HFF-Myc (cell line): ENCODE measurements around the gene PSAPL1.

Source experiments
- DNase-seq: peaks from one replicate; pipeline ENCODE4 v3.0.0-alpha.2; 2011; ENCODE audit warnings: low read depth; ENCODE audit errors: extremely low read depth
- H3K4me3 ChIP-seq: replicated peaks from 2 replicates; pipeline ENCODE4 v1.5.1; 2011; ENCODE audit warnings: low read depth, mild to moderate bottlenecking, control low read depth, low read length
- TF ChIP-seq, protein P1 (sequence below): IDR thresholded peaks from 2 replicates; pipeline ENCODE4 v1.5.1; 2012; ENCODE audit warnings: mild to moderate bottlenecking, low read depth, low read length, control low read depth; ENCODE audit errors: missing control alignments

PSAPL1 gene

DNA sequence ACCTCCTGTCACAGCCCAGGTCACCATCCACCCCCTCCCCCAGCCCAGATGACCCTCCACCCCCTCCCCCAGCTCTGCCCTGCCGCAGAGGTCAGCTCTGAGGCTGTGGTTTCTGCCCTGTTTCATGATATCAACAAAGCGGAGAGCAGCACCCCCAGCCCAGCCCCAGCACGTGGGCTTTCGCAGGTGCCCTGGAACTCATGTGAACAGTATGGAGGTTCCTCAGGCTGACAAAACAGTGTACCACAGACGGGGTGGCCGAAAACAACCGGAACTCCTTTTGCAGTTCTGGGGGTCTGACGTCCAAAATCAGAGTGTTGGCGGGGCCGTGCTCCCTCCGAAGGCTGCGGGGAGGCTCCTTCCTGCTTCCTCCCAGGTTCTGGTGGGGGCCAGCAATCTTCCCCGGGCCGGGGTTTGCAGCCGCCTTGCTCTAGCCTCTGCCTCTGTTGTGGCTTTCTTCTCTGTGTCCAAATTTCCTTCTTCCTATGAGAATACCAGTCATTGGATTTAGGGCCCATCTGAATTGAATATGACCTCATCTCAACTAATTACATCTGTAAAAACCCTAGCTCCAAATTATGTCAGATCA is 7.9 kb upstream of the PSAPL1 start:
- H3K4me3 ChIP-seq, result no peak overlapping the region
- no peak for DNase-seq
- TF ChIP-seq, protein P1, sequence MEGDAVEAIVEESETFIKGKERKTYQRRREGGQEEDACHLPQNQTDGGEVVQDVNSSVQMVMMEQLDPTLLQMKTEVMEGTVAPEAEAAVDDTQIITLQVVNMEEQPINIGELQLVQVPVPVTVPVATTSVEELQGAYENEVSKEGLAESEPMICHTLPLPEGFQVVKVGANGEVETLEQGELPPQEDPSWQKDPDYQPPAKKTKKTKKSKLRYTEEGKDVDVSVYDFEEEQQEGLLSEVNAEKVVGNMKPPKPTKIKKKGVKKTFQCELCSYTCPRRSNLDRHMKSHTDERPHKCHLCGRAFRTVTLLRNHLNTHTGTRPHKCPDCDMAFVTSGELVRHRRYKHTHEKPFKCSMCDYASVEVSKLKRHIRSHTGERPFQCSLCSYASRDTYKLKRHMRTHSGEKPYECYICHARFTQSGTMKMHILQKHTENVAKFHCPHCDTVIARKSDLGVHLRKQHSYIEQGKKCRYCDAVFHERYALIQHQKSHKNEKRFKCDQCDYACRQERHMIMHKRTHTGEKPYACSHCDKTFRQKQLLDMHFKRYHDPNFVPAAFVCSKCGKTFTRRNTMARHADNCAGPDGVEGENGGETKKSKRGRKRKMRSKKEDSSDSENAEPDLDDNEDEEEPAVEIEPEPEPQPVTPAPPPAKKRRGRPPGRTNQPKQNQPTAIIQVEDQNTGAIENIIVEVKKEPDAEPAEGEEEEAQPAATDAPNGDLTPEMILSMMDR, result no peak

DNA sequence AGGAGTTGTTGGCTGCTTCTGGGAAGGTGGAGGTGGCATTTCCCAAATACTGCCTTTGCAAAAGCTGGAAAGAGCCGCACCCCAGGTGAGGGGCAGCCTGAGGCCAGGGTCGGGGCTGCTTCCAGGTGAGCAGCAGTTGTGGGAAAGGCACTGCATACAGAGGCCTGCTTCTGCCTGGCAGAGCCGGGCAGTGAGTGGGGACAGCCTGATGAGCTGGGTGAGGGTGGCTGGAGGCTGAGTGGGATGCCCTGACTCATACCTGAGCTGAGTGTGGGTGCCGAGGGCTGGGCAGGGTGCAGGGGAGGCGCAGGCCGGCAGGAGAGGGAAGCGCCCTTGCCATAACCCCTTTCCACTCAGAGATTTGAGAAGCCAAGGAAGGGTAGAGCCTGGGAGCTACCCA is 6.5 kb upstream of the PSAPL1 start:
- no peak for DNase-seq
- H3K4me3 ChIP-seq, result no peak overlapping the region
- TF ChIP-seq, protein P1, result no peak

DNA sequence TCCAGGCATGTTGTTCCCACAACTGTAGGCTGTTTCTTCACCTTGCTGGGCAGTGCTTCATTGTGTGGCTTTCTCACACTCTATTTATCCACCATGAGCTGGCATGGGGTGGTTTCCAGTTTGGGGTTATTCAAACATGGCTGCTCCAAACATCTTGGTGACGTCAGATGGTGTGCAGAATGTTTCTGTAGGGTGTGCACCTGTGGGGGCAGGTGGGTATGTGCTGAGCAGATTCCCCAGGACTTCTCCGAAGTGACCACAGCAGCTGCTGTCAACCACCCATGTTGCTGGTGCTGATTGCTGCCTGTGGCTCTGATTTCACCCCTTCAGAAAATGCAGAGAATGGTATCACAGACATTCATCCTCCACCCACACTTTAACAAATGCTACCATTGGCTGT is 5.0 kb upstream of the PSAPL1 start:
- no peak for DNase-seq
- H3K4me3 ChIP-seq, result no peak overlapping the region
- TF ChIP-seq, protein P1, result no peak

DNA sequence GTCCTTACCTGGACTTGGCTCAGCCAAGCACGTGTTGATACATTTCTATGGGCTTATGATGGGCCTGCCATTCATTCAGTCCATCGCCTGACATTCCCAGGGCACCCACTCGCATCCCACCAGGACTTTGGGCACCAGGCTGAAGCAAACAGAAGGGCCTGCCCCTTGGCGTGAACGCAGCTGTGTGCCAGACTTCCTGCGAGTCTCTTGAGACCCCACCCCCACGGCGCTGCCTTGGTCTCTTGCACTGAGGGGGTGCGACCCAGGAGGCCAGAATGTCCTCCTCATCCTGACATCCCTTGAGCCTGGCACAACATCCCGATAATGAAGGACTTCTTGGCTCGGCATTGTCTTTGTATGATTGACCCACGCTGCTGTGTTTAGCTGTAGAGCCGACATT is 1.5 kb upstream of the PSAPL1 start:
- TF ChIP-seq, protein P1, result no peak
- no peak for DNase-seq
- no peak overlapping the region for H3K4me3 ChIP-seq

DNA sequence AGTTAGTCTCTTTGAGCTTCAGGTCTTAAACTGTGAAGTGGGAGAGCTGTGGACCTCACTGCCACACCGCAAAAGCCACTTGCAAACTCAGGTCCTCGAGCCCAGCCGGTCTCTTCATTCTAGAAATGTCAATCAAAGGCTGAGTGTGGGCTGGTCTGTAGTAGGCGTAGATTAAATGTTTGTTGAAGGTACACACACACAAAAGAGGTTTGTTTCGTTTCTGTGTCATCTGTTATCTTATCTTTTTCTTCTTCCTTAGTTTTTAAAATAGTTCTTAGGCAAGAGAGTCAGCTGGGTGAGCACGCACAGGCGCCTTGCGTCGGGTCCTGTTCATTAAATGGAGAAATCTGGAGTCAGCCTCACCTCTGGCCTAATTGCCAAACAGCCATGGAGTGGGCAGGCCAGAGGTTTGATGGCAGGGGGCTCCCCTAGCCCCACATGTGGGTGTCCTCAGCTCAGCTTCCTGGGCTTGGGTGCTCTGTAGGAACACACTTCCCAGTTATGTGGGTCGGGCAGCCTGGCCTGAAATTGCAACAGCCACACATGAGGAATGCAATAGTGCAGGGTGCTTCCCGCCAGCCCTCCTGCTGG is 836 bp upstream of the PSAPL1 start:
- TF ChIP-seq, protein P1, result no peak
- H3K4me3 ChIP-seq, result no peak overlapping the region
- DNase-seq, result no peak

DNA sequence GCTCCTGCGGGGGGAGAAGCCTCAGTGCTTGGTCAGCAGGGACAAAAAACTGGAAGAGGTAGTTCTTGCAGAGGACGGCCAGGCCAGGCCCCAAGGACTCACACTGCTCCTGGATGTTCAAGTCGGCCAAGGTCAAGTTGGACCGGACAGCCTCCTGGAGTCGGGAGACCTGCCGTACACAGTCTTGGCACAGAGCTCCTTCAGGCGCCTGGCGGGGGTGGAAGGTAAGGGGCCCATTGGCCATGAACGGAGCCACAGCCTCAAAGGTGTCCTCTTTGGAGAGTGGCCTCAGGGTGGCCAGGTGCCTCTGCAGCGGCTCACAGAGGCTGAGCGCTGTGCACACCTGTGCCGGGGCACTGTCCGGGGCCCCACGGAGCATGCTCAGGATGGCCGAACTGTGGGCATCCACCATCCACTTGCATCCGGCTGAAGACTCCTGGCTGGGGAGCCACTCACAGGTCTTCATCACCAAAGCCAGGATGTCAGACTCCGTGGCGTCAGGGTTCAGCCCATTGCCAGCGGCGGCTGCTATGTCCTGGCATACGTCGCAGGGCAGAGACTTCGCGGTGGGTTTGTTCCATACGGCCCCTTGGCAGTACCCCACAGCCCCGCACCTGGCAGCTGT is 477 bp downstream of the PSAPL1 start:
- TF ChIP-seq, protein P1, result no peak
- DNase-seq, result no peak
- H3K4me3 ChIP-seq, result no peak overlapping the region
